Endothelial cell of umbilical vein (primary cell): ENCODE measurements around the gene GARS1.

Experiments used
- CTCF ChIP-seq, 2 donors: IDR thresholded peaks; 1 replicate in 1 of 2; 2 replicates in 1 of 2; pipeline ENCODE4 v1.5.1; 2011; ENCODE audit warnings: low read length in 2 of 2, mild to moderate bottlenecking in 2 of 2, moderate library complexity in 2 of 2, control low read depth in 1 of 2, inconsistent platforms in 1 of 2, low read depth in 1 of 2; ENCODE audit not compliant: insufficient read depth in 1 of 2; ENCODE audit errors: extremely low read depth in 1 of 2
- EZH2 ChIP-seq: IDR thresholded peaks from 2 replicates; pipeline ENCODE4 v1.6.1; 2012; ENCODE audit warnings: borderline replicate concordance, low read depth, mild to moderate bottlenecking, moderate library complexity, low read length, inconsistent platforms; ENCODE audit not compliant: severe bottlenecking
- FOS ChIP-seq: IDR thresholded peaks from 2 replicates; pipeline ENCODE4 v1.6.1; 2011; ENCODE audit warnings: mild to moderate bottlenecking, low read length, moderate library complexity, borderline replicate concordance; ENCODE audit not compliant: insufficient read depth
- GATA2 ChIP-seq: IDR thresholded peaks from 2 replicates; pipeline ENCODE4 v1.7.0; 2011; ENCODE audit warnings: low read depth, mild to moderate bottlenecking, moderate library complexity, mixed read lengths, low read length; ENCODE audit not compliant: insufficient read length, insufficient read depth
- JUN ChIP-seq: IDR thresholded peaks from 2 replicates; pipeline ENCODE4 v1.6.1; 2011; ENCODE audit warnings: borderline replicate concordance, low read depth; ENCODE audit not compliant: insufficient read length, insufficient read depth
- MAX ChIP-seq: IDR thresholded peaks from 2 replicates; pipeline ENCODE4 v1.6.1; 2011; ENCODE audit not compliant: insufficient read depth, insufficient read length
- MYC ChIP-seq: IDR thresholded peaks from one replicate; pipeline ENCODE4 v1.6.1; 2011; ENCODE audit warnings: mild to moderate bottlenecking, low read depth, low read length
- POLR2A ChIP-seq: IDR thresholded peaks from 2 replicates; pipeline ENCODE4 v1.6.1; 2012; ENCODE audit warnings: low read depth, mild to moderate bottlenecking, control low read depth, low read length
- POLR2AphosphoS5 ChIP-seq: IDR thresholded peaks from 2 replicates; pipeline ENCODE4 v1.6.1; 2012; ENCODE audit warnings: low read depth, mild to moderate bottlenecking, control low read depth, low read length, moderate library complexity; ENCODE audit not compliant: insufficient read depth

- TF ChIP-seq POLR2AphosphoS5, result no peak
- TF ChIP-seq CTCF (IDR thresholded peaks at IDR 0.05; ENCODE audit: extremely low read depth in 1 of 2, insufficient read depth in 1 of 2, low read depth in 1 of 2, low read length in 2 of 2), result no peak
- no peak for TF ChIP-seq POLR2A
- TF ChIP-seq MAX, result no peak
- no peak for TF ChIP-seq MYC
- no peak for TF ChIP-seq EZH2
- TF ChIP-seq FOS, result no peak
- no peak for TF ChIP-seq JUN
- no peak for TF ChIP-seq GATA2
Observed at GRCh38 chr7:30678805-30679204, 84.1 kb downstream of the GARS1 start.
